Activated naive CD8-positive, alpha-beta T cell treated with anti-CD3 and anti-CD28 coated beads, Interleukin-2, amount 50 U/mL, for 24 hours (primary cell): ENCODE data around the gene S100G.

Source experiments
- ATAC-seq: fragments of 150-1000 bp; cut with Tn5 transposase; one replicate; pipeline ENCODE4 v1.10.0; 2021
- DNase-seq: peaks from one replicate; pipeline ENCODE4 v3.0.0; 2021
- H3K27ac Mint-ChIP-seq: one replicate; pipeline ENCODE4 v1.8.0; 2021; ENCODE audit warnings: mild to moderate bottlenecking, mixed read lengths
- H3K27me3 Mint-ChIP-seq: one replicate; pipeline ENCODE4 v1.8.0; 2021; ENCODE audit warnings: mixed read lengths
- H3K36me3 Mint-ChIP-seq: one replicate; pipeline ENCODE4 v1.8.0; 2021; ENCODE audit warnings: low read depth, mixed read lengths
- H3K4me1 Mint-ChIP-seq: one replicate; pipeline ENCODE4 v1.8.0; 2021; ENCODE audit warnings: mixed read lengths
- H3K4me3 Mint-ChIP-seq: one replicate; pipeline ENCODE4 v1.8.0; 2021; ENCODE audit warnings: mild to moderate bottlenecking, moderate library complexity, mixed read lengths
- H3K9me3 Mint-ChIP-seq: one replicate; pipeline ENCODE4 v1.8.0; 2021; ENCODE audit warnings: mixed read lengths

Gene S100G

GRCh38 chrX:16664074-16664473 lies 14.1 kb downstream of the S100G start:
- Mint-ChIP-seq H3K36me3 (no peaks in the 10 kb centered on the region), H3K4me1 (peaks cover 3% of the 10 kb centered on the region), H3K4me3 (no peak overlapping the region), H3K27me3 (no peaks in the 10 kb centered on the region), H3K27ac (no peak overlapping the region), H3K9me3 (no peaks in the 10 kb centered on the region)
- DNase-seq (no peak), ATAC-seq (no peak)

DNA sequence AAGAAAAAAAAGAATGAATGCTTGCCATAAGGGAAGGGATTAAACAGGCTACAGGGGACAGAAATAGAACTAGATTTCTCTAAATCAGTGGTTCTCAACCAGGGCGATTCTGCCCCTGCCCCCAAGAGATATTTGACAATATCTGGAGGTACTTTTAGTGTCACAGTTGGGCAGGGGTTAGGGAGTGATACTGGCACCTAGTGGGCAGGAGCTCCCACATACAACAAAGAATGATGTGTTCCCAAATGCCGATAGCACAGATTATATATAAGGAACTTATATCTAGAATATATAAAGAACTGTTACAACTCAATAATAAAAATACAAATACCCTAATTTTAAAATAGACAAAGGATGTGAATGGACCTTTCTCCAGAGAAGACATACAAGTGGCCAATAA lies 14.7 kb downstream of the S100G start:
- ATAC-seq: no peak
- H3K36me3 Mint-ChIP-seq: no peaks in the 10 kb centered on the region
- H3K27me3 Mint-ChIP-seq: no peaks in the 10 kb centered on the region
- H3K4me1 Mint-ChIP-seq: peaks cover 3% of the 10 kb centered on the region
- no peaks in the 10 kb centered on the region for H3K9me3 Mint-ChIP-seq
- no peak overlapping the region for H3K4me3 Mint-ChIP-seq
- no peak for DNase-seq
- no peak overlapping the region for H3K27ac Mint-ChIP-seq

DNA sequence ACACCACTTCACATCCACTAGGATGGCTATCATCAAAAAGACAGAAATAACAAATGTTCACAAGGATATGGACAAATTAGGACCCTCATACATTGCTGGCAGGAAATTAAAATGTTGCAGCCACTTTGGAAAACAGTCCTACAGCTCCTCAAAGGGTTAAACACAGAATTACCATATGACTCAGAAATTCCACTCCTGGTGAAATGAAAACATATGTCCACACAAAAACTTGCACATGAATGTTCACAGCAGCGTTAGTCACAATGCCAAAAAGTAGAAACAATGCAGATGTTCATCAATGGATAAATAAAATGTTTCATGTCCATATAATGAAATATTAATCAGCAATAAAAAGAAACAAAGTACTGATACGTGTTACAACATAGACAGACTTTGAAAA lies 15.1 kb downstream of the S100G start:
- ATAC-seq: no peak
- Mint-ChIP-seq H3K27ac (no peak overlapping the region), H3K36me3 (no peaks in the 10 kb centered on the region), H3K27me3 (no peaks in the 10 kb centered on the region), H3K9me3 (no peaks in the 10 kb centered on the region), H3K4me3 (no peak overlapping the region), H3K4me1 (peaks cover 3% of the 10 kb centered on the region)
- DNase-seq: no peak

- no peak overlapping the region for H3K27ac Mint-ChIP-seq
- no peaks in the 10 kb centered on the region for H3K9me3 Mint-ChIP-seq
- ATAC-seq: no peak
- H3K4me3 Mint-ChIP-seq: no peak overlapping the region
- no peaks in the 10 kb centered on the region for H3K36me3 Mint-ChIP-seq
- DNase-seq: no peak
- H3K27me3 Mint-ChIP-seq: no peaks in the 10 kb centered on the region
- peaks cover 3% of the 10 kb centered on the region for H3K4me1 Mint-ChIP-seq
These were observed 16.6 kb downstream of the S100G start for GRCh38 chrX:16666541-16666940.

DNA sequence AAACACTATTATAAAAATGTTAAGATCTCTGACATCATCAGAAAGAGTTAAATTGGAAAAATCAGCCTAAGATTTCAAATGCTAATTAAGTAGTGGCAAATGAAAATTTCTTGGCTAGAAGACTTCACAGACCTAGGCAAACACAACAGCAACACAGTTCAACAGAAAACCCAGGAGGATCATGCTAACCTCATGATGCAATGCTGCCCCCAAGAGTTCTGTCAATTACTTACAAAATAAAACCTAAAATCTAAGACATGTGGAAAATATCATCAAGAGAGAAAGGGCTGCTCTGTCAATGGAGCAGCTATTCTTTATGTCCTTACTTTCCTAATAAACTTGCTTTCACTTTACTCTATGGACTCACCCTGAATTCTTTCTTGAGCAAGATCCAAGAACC lies 21.0 kb downstream of the S100G start:
- no peaks in the 10 kb centered on the region for H3K36me3 Mint-ChIP-seq
- H3K4me1 Mint-ChIP-seq: no peaks in the 10 kb centered on the region
- H3K27me3 Mint-ChIP-seq: no peaks in the 10 kb centered on the region
- no peak overlapping the region for H3K4me3 Mint-ChIP-seq
- ATAC-seq: no peak
- no peak overlapping the region for H3K27ac Mint-ChIP-seq
- peak; percentile 1 for DNase-seq
- no peaks in the 10 kb centered on the region for H3K9me3 Mint-ChIP-seq

DNA sequence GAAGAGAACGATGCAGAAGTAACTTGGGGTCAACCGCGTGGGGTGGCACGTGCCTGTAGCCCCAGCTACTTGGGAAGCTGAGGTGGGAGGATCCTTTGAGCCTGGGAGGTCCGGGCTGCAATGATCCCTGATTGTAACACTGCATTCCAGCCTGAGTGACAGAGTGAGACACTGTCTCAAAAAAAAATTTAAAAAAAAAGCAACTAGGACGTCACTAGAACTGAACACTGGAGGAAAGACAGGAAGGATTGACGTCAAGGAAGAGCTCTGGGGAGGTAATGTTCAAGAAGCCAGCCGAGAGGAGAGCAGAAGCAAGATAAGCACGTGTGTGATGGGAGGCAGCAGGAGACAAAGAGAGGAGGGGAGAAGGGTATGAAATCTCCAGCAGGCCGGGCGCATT lies 28.7 kb downstream of the S100G start:
- Mint-ChIP-seq H3K4me1 (no peaks in the 10 kb centered on the region), H3K4me3 (no peak overlapping the region), H3K27me3 (no peaks in the 10 kb centered on the region), H3K36me3 (peaks cover 4% of the 10 kb centered on the region), H3K9me3 (no peaks in the 10 kb centered on the region), H3K27ac (no peak overlapping the region)
- DNase-seq (no peak), ATAC-seq (no peak)

- H3K27me3 Mint-ChIP-seq: no peaks in the 10 kb centered on the region
- H3K9me3 Mint-ChIP-seq: no peaks in the 10 kb centered on the region
- DNase-seq (no peak), ATAC-seq (no peak)
- H3K36me3 Mint-ChIP-seq: peaks cover 4% of the 10 kb centered on the region
- no peaks in the 10 kb centered on the region for H3K4me1 Mint-ChIP-seq
- no peak overlapping the region for H3K27ac Mint-ChIP-seq
- no peak overlapping the region for H3K4me3 Mint-ChIP-seq
These were observed 33.2 kb downstream of the S100G start for GRCh38 chrX:16683007-16683664.

GRCh38 chrX:16687514-16687913 lies 37.6 kb downstream of the S100G start:
- Mint-ChIP-seq H3K4me3 (no peak overlapping the region), H3K9me3 (no peaks in the 10 kb centered on the region), H3K27ac (no peak overlapping the region), H3K27me3 (no peaks in the 10 kb centered on the region), H3K36me3 (peaks cover 4% of the 10 kb centered on the region), H3K4me1 (no peaks in the 10 kb centered on the region)
- DNase-seq (no peak), ATAC-seq (no peak)

DNA sequence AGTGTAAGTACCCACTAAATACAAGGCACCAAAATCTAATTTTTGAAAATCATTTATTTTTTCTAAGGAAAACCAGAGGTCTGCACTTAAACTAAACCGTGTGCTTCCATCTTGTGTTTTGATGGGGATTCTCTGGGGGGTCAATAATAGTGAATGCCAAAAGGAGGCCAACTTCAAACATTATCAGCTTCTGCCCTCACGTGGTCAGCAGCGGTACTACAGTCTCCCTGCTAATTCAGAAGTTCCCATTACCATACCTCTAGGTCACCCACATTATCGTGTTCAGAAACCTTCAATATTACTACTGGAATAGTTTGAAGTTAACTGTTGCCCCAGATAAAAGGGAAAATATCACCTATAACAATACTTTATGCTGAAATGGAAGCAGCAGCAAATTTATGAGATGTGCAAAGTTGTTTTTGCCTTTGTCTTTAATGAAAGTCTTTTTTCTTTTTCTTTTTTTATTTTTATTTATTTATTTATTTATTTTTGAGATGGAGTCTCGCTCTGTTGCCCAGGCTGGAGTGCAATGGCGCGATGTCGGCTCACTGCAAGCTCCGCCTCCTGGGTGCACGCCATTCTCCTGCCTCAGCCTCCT lies 45.2 kb downstream of the S100G start:
- ATAC-seq: peak; percentile 28
- H3K27me3 Mint-ChIP-seq: no peaks in the 10 kb centered on the region
- peaks cover 4% of the 10 kb centered on the region for H3K36me3 Mint-ChIP-seq
- no peaks in the 10 kb centered on the region for H3K4me1 Mint-ChIP-seq
- no peak overlapping the region for H3K27ac Mint-ChIP-seq
- H3K9me3 Mint-ChIP-seq: no peaks in the 10 kb centered on the region
- peak; percentile 64 for DNase-seq
- no peak overlapping the region for H3K4me3 Mint-ChIP-seq

- Mint-ChIP-seq H3K27me3 (no peaks in the 10 kb centered on the region), H3K27ac (no peak overlapping the region), H3K4me3 (no peak overlapping the region), H3K9me3 (no peaks in the 10 kb centered on the region), H3K4me1 (no peaks in the 10 kb centered on the region), H3K36me3 (no peaks in the 10 kb centered on the region)
- DNase-seq (no peak), ATAC-seq (no peak)
These were observed 47.0 kb downstream of the S100G start for GRCh38 chrX:16696956-16697355.

- Mint-ChIP-seq H3K27ac (no peak overlapping the region), H3K4me1 (no peaks in the 10 kb centered on the region), H3K27me3 (no peaks in the 10 kb centered on the region), H3K4me3 (no peak overlapping the region), H3K9me3 (no peaks in the 10 kb centered on the region), H3K36me3 (no peaks in the 10 kb centered on the region)
- ATAC-seq: no peak
- no peak for DNase-seq
These were observed 49.4 kb downstream of the S100G start for GRCh38 chrX:16699389-16699788.

- no peak overlapping the region for H3K27ac Mint-ChIP-seq
- DNase-seq: no peak
- no peaks in the 10 kb centered on the region for H3K9me3 Mint-ChIP-seq
- no peaks in the 10 kb centered on the region for H3K27me3 Mint-ChIP-seq
- H3K4me3 Mint-ChIP-seq: no peak overlapping the region
- no peak for ATAC-seq
- H3K4me1 Mint-ChIP-seq: no peaks in the 10 kb centered on the region
- no peaks in the 10 kb centered on the region for H3K36me3 Mint-ChIP-seq
These were observed 50.8 kb downstream of the S100G start for GRCh38 chrX:16700734-16701133.

GRCh38 chrX:16702700-16703599 lies 53.0 kb downstream of the S100G start:
- Mint-ChIP-seq H3K4me1 (no peaks in the 10 kb centered on the region), H3K36me3 (no peaks in the 10 kb centered on the region), H3K9me3 (no peaks in the 10 kb centered on the region), H3K27ac (no peak overlapping the region), H3K4me3 (no peak overlapping the region), H3K27me3 (no peaks in the 10 kb centered on the region)
- DNase-seq (no peak), ATAC-seq (no peak)
